ENCODE data around the gene DUSP6.
"Not testable (repeated sequence)": the region's sequence is repeated elsewhere in the genome, so short reads cannot be mapped to it uniquely, and the experiment has no call there.

DUSP6 gene

DNA sequence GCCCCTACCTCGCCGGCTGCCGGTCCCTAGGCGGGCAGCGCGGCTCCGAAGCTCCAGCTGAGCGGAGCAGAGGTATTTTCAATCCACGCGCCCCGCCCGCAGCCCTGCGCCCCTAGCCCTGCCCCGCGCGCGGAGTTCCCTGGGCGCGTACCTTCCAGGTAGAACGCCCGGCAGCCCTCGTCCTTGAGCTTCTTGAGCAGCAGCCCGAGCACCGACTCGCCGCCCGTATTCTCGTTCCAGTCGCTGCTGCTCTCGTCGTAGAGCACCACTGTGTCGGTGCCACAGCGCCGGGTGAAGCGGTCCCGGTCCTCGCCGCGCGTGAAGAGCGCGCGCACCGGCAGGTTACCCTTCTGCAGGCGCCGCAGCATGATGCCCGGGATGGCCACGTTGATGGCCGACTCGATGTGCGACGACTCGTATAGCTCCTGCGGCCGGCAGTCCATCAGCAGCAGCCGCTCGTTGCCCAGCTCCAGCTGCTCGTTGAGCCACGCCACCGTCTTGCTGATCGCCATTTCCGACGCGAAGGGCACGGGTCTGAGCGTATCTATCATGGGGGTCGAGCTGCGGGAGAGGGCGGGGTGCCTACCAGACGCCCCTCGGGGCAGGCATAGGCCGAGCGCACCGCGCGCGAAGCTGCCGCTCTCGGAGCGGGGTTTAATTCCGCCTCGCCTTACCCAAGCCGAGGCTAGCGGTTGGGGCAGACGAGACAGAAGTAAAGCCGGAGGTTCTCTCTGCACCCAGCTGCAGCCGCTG lies 636 bp downstream of the DUSP6 start:
- no peak for FAIRE-seq

GRCh38 chr12:89350630-89351488 lies 1.4 kb downstream of the DUSP6 start:
- FAIRE-seq (no peak), DNase-seq (ENCODE audit: low spot score) (no peak)

More for the DNA sequence above, 636 bp downstream of the DUSP6 start:
- no peak for DNase-seq (ENCODE audit: low spot score)

GRCh38 chr12:89350260-89350629 lies 2.1 kb downstream of the DUSP6 start:
- DNase-seq (ENCODE audit: low spot score): no peak
- FAIRE-seq: no peak

GRCh38 chr12:89349814-89350213 lies 2.5 kb downstream of the DUSP6 start:
- FAIRE-seq: no peak
- DNase-seq (ENCODE audit: low spot score): peak; percentile 12

DNA sequence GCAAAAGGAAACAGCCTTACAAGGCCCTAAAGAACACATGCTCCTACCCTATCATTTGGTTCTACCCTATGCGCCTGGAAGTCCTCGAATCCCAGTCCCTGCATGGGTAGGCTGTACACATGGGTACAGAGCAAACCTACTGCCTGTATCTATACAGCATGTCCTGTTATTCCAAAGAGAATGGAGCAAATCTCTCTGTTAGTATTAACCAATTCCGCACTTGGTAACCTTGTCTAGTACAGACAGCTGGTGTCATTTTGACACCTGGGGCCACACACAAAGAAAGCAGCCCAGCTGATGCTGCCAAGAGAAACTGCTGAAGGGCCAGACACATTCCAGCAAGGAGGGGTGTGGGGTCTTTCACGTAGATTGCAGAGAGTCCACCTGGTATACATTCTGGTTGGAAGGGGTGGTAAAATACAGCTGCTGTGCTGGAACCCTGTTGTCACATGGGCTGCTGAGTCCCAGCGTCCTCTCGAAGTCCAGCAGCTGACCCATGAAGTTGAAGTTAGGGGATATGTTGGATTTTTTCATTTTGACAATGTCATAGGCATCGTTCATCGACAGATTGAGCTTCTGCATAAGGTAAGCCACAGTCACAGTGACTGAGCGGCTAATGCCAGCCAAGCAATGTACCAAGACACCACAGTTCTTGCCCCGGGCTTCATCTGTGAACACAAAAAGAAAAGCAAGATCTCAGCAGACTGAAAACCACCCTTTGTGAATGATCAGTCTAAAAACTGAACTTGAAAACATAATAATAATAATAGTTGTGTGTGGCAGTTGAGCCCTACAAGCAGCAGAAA lies 3.2 kb downstream of the DUSP6 start:
- FAIRE-seq (no peak), DNase-seq (ENCODE audit: low spot score) (no peak)

DNA sequence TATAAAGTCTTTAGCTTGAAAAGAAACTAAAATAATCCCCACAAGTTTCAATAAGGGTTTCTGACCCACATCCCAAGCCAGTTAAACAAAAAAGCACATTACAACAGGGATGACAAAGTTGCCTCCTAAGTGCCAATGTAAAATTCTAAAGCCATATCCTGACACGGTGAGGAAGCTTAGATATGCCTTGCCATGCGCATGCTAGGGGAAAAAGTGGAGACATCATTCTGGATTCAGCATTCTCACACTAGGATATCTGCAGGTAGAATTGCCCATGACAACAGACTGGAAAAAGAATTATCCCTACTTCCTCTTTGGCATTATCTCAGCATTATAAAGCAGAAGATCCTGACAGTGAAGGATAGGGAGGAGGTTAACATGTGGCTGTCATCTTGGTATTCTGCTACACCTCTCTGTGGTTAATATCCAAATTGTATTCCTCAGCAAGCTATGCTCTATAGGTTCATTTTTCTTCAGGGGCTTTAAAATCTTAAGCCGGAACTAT lies 4.9 kb downstream of the DUSP6 start:
- FAIRE-seq (no peak), DNase-seq (ENCODE audit: low spot score) (no peak)

DNA sequence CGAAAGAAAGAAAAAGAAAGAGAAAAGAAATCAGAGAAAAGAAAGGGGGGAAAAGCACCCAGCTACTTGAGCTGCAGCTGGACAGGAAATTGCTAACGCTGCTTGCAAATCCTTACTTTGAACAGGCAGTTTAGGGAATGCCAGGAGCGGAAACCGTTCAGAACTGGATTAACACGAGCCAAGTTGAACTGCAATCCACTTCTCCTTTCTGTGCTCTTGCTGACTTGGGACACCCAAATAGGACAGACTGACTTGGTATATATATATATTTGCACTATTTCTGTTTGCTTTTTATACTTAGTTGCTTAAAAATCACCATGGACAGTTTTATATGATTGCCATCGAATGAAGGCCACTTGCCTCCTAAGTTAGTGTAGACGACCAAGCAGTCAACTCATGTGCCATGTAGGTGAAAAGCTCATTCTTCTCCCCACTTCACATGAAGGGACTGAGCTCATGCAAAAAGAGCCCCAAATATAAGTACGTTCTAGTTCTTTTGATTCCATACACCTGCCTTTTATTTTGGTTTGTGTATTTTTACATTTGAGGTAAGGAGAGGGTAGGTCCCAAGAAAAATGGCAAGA lies 5.5 kb downstream of the DUSP6 start:
- FAIRE-seq (no peak), DNase-seq (ENCODE audit: low spot score) (no peak)

DNA sequence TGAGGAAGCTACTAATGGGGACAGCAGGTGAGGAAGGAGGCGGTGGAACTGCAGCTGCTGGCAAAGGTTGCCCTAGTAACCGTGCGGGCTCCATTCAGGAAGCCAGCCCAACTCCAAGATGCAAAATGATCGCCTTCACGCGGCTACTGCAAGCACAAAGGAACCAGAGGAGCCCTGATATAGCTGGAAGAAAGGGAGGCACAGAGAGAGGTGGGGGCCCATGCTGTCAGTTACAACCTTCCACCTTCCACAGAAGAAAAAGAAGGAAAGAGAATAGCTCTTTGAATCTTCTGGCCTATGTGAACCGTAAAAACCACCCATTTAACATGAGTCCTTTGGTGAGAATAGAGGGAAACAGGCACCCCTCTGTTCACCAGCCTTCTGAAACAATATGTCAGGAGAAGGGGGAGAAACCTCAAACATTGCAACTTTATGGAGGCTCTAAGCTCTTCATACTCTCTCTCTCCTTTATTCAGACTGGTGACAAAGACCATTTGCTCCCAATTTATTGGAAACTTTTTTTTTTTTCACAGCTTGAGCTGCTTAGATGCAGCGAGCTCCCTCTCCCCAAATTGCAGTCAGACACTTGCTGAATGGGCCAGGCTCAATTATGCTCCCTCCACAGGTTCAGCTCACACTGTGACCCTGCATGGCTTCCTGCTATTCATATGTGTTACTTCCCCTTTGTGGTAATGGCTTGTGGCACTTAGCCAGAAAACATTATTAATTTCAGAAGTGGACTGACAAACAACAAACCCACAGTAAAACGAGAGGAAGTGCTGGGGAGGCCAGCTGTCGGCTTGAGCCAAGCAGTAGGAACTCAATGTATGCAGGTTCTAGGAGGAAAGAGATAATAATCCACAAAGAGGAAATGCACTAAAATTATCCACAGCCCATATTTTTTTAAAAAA lies 6.2 kb downstream of the DUSP6 start:
- FAIRE-seq (no peak), DNase-seq (ENCODE audit: low spot score) (peak; percentile 6)

- DNase-seq (ENCODE audit: low spot score): no peak
- no peak for FAIRE-seq
Measured at GRCh38 chr12:89345376-89345775, 6.9 kb downstream of the DUSP6 start.

DNA sequence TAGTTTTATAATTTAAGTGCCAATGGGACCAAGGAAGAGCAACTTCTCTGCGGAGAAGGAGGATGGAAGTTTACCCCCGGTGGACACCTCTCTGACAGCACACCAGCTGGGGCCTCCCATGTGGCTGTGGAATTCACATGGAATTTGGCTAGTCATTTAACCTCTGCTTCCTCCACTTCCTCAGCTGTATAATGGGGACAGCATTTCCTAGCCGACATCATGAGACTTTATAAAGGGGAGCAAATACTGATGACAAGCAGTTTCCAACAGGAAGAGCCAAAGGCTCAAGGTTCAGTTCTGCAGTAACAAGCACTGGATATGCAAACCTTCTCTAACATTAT lies 7.5 kb downstream of the DUSP6 start:
- no peak for DNase-seq (ENCODE audit: low spot score)
- no peak for FAIRE-seq

GRCh38 chr12:89344043-89344861 lies 8.0 kb downstream of the DUSP6 start:
- no peak for DNase-seq (ENCODE audit: low spot score)
- FAIRE-seq: no peak

DNA sequence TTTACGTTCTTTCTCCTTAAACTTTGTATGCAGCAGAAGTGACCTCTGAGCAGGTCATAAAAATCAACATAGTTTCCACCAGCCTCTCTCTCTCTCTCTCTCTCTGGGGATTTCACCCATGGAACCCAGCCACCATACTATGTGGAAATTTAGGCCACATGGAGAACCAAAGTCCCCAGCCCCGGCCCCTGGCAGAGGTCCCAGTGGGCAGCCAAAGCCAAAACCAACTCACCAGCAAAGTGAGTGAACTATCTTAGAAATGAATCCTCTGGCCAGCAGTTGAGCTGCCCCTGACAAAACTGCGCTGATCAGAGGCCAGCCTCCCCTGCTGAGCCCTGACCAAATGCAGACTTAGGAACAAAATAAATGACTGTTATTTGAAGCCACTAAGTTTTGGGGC lies 9.2 kb downstream of the DUSP6 start:
- no peak for FAIRE-seq
- DNase-seq (ENCODE audit: low spot score): no peak

GRCh38 chr12:89340861-89341260 lies 11.4 kb downstream of the DUSP6 start:
- FAIRE-seq: no peak
- DNase-seq (ENCODE audit: low spot score): no peak

DNA sequence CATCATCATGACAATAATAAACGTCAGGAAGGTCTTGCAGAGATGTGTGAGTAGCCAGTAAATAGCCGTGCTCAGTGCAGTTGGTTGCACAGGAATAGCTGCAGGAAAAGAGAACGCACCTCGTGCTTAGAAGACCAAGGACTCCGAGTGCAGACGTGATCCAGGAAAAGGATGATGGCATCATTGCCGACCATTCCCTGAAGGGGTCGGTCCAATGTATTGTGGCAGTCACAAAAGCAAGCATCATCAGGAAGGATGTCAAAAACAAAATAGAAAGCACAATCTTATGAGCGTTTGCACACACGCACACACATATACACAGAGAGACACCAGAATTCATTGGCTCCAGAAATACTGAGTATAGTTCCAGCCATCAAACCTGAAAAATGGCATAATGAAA lies 12.8 kb downstream of the DUSP6 start:
- FAIRE-seq: no peak
- no peak for DNase-seq (ENCODE audit: low spot score)

GRCh38 chr12:89337136-89337535 lies 15.2 kb downstream of the DUSP6 start:
- FAIRE-seq: not testable (repeated sequence)

GRCh38 chr12:89335452-89336244 lies 16.7 kb downstream of the DUSP6 start:
- no peak for FAIRE-seq
- no peak for DNase-seq (ENCODE audit: low spot score)

More at GRCh38 chr12:89337136-89337535, 15.2 kb downstream of the DUSP6 start:
- DNase-seq (ENCODE audit: low spot score): not testable (repeated sequence)

GRCh38 chr12:89334548-89335169 lies 17.6 kb downstream of the DUSP6 start:
- no peak for DNase-seq (ENCODE audit: low spot score)

More at GRCh38 chr12:89334548-89335169, 17.6 kb downstream of the DUSP6 start:
- no peak for FAIRE-seq
